Lower leg skin (tissue), 4 donors: Measurements from ENCODE around the gene FBLN1. TPM values are rescaled to one million over a fixed set of nuclear protein-coding genes. Genes with fewer than 3 reads are reported as not detected.

ENCODE experiments used
- DNase-seq, 2 donors: peaks; one replicate each; pipeline ENCODE4 v3.0.0-alpha.2; 2019; ENCODE audit warnings: low spot score in 2 of 2
- H3K4me3 ChIP-seq: fragments of 200-600 bp; sonication (generic); 2 replicates; pipeline ENCODE4 v1.5.1; 2017; ENCODE audit warnings: mild to moderate bottlenecking, low read depth; ENCODE audit not compliant: poor library complexity, severe bottlenecking
- CTCF ChIP-seq, 3 donors: fragments of 450-650 bp; IDR thresholded peaks; one replicate each; pipeline ENCODE4 v1.5.1; 2016; ENCODE audit warnings: antibody characterized with exemption in 3 of 3, mild to moderate bottlenecking in 3 of 3, moderate library complexity in 2 of 3
- POLR2A ChIP-seq, 2 donors: fragments of 450-650 bp; IDR thresholded peaks; one replicate each; pipeline ENCODE4 v1.6.1; 2016 to 2017; ENCODE audit warnings: antibody characterized with exemption in 2 of 2, mild to moderate bottlenecking in 1 of 2, moderate library complexity in 1 of 2
- WGBS, 2 donors: methylation state at CpG; one replicate each; pipeline ENCODE4 v1.1.5; 2018; 5-methylcytosine and 5-hydroxymethylcytosine counted together
- intact Hi-C: fragments of 100-400 bp; cut with DNase I; formaldehyde crosslinking; loops from one replicate; pipeline ENCODE4 v1.15.0; 2023; ENCODE audit warnings: low total_unique reads
- total RNA-seq, 4 donors: library from RNA; depleted of rRNA; stranded (reverse); fragments of >200 nt; gene quantifications; one replicate each; pipeline ENCODE4 v1.1.0, GENCODE V29; 2016

The FBLN1 gene
- total RNA-seq, 4 donors from 2014 or later, result 114 to 414 (median 163) TPM

- intact Hi-C loops, result no loop called here
- H3K4me3 ChIP-seq, result no peak overlapping the region
- 61 to 74% methylated on average over 6 of the region's 6 CpGs for WGBS, 2 donors
- no peak for DNase-seq
- TF ChIP-seq CTCF (IDR thresholded peaks at IDR 0.05), result no peak
- no peak for TF ChIP-seq POLR2A (IDR thresholded peaks at IDR 0.05)
Observed at GRCh38 chr22:45473626-45474237, 29.0 kb upstream of the FBLN1 start.

- DNase-seq, result no peak
- TF ChIP-seq CTCF (IDR thresholded peaks at IDR 0.05), result no peak
- TF ChIP-seq POLR2A (IDR thresholded peaks at IDR 0.05), result no peak
- intact Hi-C loops, result no loop called here
- WGBS, 2 donors, result 62 to 73% methylated on average over 8 of the region's 8 CpGs
- no peak overlapping the region for H3K4me3 ChIP-seq
Observed at GRCh38 chr22:45475063-45475747, 27.5 kb upstream of the FBLN1 start.

- 57 to 61% methylated on average over 13 to 15 of the region's 15 CpGs for WGBS, 2 donors
- TF ChIP-seq CTCF (IDR thresholded peaks at IDR 0.05) (no peak), POLR2A (IDR thresholded peaks at IDR 0.05) (no peak)
- intact Hi-C loops, result no loop called here
- no peak overlapping the region for H3K4me3 ChIP-seq
- peak in 1 of 2 donors; percentile 91 for DNase-seq
Observed at GRCh38 chr22:45475851-45476514, 26.7 kb upstream of the FBLN1 start.

- TF ChIP-seq POLR2A (IDR thresholded peaks at IDR 0.05) (no peak), CTCF (IDR thresholded peaks at IDR 0.05) (no peak)
- DNase-seq, result no peak
- 59 to 67% methylated on average over 6 of the region's 6 CpGs for WGBS, 2 donors
- intact Hi-C loops, result no loop called here
- no peak overlapping the region for H3K4me3 ChIP-seq
Observed at GRCh38 chr22:45476814-45477213, 25.9 kb upstream of the FBLN1 start.

GRCh38 chr22:45477366-45478107, 25.1 kb upstream of the FBLN1 start:
- no peak for TF ChIP-seq POLR2A (IDR thresholded peaks at IDR 0.05)
- no peak for TF ChIP-seq CTCF (IDR thresholded peaks at IDR 0.05)
- intact Hi-C loops, result no loop called here

More at GRCh38 chr22:45477366-45478107, 25.1 kb upstream of the FBLN1 start:
- no peak for DNase-seq
- 89 to 91% methylated on average over 7 of the region's 7 CpGs for WGBS, 2 donors
- H3K4me3 ChIP-seq, result no peak overlapping the region
